Neural progenitor cell (in vitro differentiated cells): Measurements from ENCODE around the gene PSEN2. TPM values are rescaled to one million over a fixed set of nuclear protein-coding genes. Genes with fewer than 3 reads are reported as not detected.

Source experiments
- DNase-seq: peaks from one replicate; pipeline ENCODE4 v3.0.0-alpha.2; 2016; ENCODE audit warnings: low spot score
- H2AFZ ChIP-seq: fragments of 200-600 bp; sonication (generic); replicated peaks from 2 replicates; pipeline ENCODE4 v1.6.1; 2016; ENCODE audit warnings: antibody characterized with exemption
- H3F3A ChIP-seq: fragments of 200-600 bp; sonication (generic); 2 replicates; pipeline ENCODE4 v1.6.1; 2016; ENCODE audit warnings: antibody characterized with exemption, low read depth
- H3K27ac ChIP-seq: fragments of 200-600 bp; sonication (generic); 2 replicates; pipeline ENCODE4 v1.5.1; 2016; ENCODE audit warnings: mild to moderate bottlenecking
- H3K27me3 ChIP-seq: fragments of 200-600 bp; sonication (generic); 2 replicates; pipeline ENCODE4 v1.6.1; 2016; ENCODE audit warnings: mild to moderate bottlenecking, moderate library complexity
- H3K36me3 ChIP-seq: fragments of 200-600 bp; sonication (generic); 2 replicates; pipeline ENCODE4 v1.5.1; 2016
- H3K4me1 ChIP-seq: fragments of 200-600 bp; sonication (generic); 2 replicates; pipeline ENCODE4 v1.6.1; 2016; ENCODE audit warnings: mixed run types
- H3K4me2 ChIP-seq: fragments of 200-600 bp; sonication (generic); 2 replicates; pipeline ENCODE4 v1.6.1; 2016
- H3K4me3 ChIP-seq: fragments of 200-600 bp; sonication (generic); 2 replicates; pipeline ENCODE4 v1.5.1; 2016
- H3K79me2 ChIP-seq: fragments of 200-600 bp; sonication (generic); 2 replicates; pipeline ENCODE4 v1.6.1; 2016; ENCODE audit warnings: low read depth
- H3K9ac ChIP-seq: fragments of 200-600 bp; sonication (generic); 2 replicates; pipeline ENCODE4 v1.6.1; 2016
- H3K9me3 ChIP-seq: fragments of 200-600 bp; sonication (generic); 2 replicates; pipeline ENCODE4 v1.5.1; 2016; ENCODE audit warnings: low read depth
- H4K20me1 ChIP-seq: fragments of 200-600 bp; sonication (generic); 2 replicates; pipeline ENCODE4 v1.6.1; 2016; ENCODE audit warnings: low read depth
- H3K27ac Mint-ChIP-seq: 3 replicates; pipeline ENCODE4 v1.8.0; 2021; ENCODE audit warnings: mixed read lengths
- H3K27me3 Mint-ChIP-seq: 2 replicates; pipeline ENCODE4 v1.8.0; 2022; ENCODE audit warnings: low read depth, mild to moderate bottlenecking, inconsistent platforms, moderate library complexity, mixed read lengths; ENCODE audit not compliant: insufficient read depth
- H3K36me3 Mint-ChIP-seq: 3 replicates; pipeline ENCODE4 v1.8.0; 2021; ENCODE audit warnings: mixed read lengths
- H3K4me1 Mint-ChIP-seq: 3 replicates; pipeline ENCODE4 v1.8.0; 2021; ENCODE audit warnings: mixed read lengths
- H3K4me3 Mint-ChIP-seq: 3 replicates; pipeline ENCODE4 v1.8.0; 2021; ENCODE audit warnings: mild to moderate bottlenecking, moderate library complexity, mixed read lengths
- H3K9me3 Mint-ChIP-seq: 3 replicates; pipeline ENCODE4 v1.8.0; 2020; ENCODE audit warnings: mixed read lengths
- EZH2 ChIP-seq: fragments of 200-600 bp; sonication (generic); IDR thresholded peaks from 2 replicates; pipeline ENCODE4 v1.6.1; 2017; ENCODE audit warnings: antibody characterized with exemption, mild to moderate bottlenecking, moderate library complexity
- EZH2phosphoT487 ChIP-seq: fragments of 200-600 bp; sonication (generic); IDR thresholded peaks from 2 replicates; pipeline ENCODE4 v1.6.1; 2017; ENCODE audit warnings: antibody characterized with exemption
- total RNA-seq: library from RNA; depleted of rRNA; stranded (reverse); fragments of >200 nt; gene quantifications from 2 replicates; pipeline ENCODE4 v1.2.3, GENCODE V29; 2015; ENCODE audit warnings: low replicate concordance
- TF ChIP-seq, protein P1 (sequence below): fragments of 200-600 bp; sonication (generic); IDR thresholded peaks from 2 replicates; pipeline ENCODE4 v1.5.1; 2017; ENCODE audit warnings: antibody characterized with exemption, mild to moderate bottlenecking

PSEN2 gene
- total RNA-seq, 1 donor from 2014 or later = 11.4 TPM

DNA sequence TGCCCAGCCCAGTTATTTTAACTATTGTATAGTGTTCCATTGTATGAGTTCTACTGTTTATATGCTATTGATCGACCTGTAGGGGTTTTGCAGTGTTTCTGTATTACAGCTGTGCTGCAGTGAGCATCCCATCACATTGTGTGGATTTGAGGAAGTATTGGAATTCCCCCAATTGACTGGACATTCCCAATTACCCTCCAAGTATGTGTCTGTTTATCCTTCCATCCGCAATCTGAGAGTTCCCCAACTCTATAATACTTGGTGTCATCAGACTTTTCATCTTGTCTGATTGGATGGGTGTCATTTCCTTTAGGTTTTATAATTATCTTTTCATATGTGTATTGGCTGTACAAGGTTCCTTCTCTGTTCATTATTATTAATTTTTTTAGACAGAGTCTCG lies 27.8 kb downstream of the PSEN2 start:
- Mint-ChIP-seq H3K4me3 (no peak overlapping the region), H3K4me1 (no peaks in the 10 kb centered on the region), H3K27me3 (peaks cover 2% of the 10 kb centered on the region), H3K36me3 (peaks cover 9% of the 10 kb centered on the region), H3K27ac (no peak overlapping the region), H3K9me3 (no peaks in the 10 kb centered on the region)
- Histone ChIP-seq H2AFZ (no peak overlapping the region), H3K36me3 (no peaks in the 10 kb centered on the region), H3K27me3 (no peaks in the 10 kb centered on the region), H3K4me1 (no peaks in the 10 kb centered on the region), H3K4me3 (no peak overlapping the region), H3K27ac (no peak overlapping the region), H3F3A (no peaks in the 10 kb centered on the region), H3K4me2 (no peak overlapping the region), H4K20me1 (no peaks in the 10 kb centered on the region), H3K9me3 (no peaks in the 10 kb centered on the region), H3K9ac (no peak overlapping the region), H3K79me2 (no peaks in the 10 kb centered on the region)
- TF ChIP-seq, protein P1, sequence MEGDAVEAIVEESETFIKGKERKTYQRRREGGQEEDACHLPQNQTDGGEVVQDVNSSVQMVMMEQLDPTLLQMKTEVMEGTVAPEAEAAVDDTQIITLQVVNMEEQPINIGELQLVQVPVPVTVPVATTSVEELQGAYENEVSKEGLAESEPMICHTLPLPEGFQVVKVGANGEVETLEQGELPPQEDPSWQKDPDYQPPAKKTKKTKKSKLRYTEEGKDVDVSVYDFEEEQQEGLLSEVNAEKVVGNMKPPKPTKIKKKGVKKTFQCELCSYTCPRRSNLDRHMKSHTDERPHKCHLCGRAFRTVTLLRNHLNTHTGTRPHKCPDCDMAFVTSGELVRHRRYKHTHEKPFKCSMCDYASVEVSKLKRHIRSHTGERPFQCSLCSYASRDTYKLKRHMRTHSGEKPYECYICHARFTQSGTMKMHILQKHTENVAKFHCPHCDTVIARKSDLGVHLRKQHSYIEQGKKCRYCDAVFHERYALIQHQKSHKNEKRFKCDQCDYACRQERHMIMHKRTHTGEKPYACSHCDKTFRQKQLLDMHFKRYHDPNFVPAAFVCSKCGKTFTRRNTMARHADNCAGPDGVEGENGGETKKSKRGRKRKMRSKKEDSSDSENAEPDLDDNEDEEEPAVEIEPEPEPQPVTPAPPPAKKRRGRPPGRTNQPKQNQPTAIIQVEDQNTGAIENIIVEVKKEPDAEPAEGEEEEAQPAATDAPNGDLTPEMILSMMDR = no peak
- TF ChIP-seq EZH2 (no peak), EZH2phosphoT487 (no peak)
- no peak for DNase-seq

DNA sequence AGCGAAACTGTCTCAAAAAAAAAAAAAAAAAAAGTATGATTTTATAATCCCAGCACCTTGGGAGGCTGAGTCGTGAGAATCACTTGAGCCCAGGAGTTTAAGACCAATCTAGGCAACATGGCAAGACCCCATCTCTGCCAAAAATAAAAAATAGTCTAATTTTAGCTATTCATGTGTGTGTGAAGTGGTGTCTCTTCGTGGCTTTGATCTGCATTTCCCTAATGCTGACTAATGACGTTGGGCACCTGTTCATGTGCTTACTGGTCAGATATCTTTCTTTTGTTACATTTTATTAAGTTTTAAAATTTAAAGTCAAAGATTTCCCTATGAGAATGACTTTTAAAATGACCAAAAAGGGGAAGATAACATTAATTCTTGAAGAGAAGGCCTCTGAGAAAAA lies 31.0 kb downstream of the PSEN2 start:
- Histone ChIP-seq H2AFZ (no peak overlapping the region), H3K27ac (no peak overlapping the region), H3K27me3 (no peaks in the 10 kb centered on the region), H3K79me2 (no peaks in the 10 kb centered on the region), H3K4me2 (no peak overlapping the region), H3K9ac (no peak overlapping the region), H3K36me3 (no peaks in the 10 kb centered on the region), H3K4me3 (no peak overlapping the region), H3F3A (no peaks in the 10 kb centered on the region), H3K9me3 (no peaks in the 10 kb centered on the region), H4K20me1 (no peaks in the 10 kb centered on the region), H3K4me1 (no peaks in the 10 kb centered on the region)
- no peak for TF ChIP-seq EZH2
- TF ChIP-seq, protein P1 = no peak
- no peak for TF ChIP-seq EZH2phosphoT487
- H3K4me3 Mint-ChIP-seq = no peak overlapping the region
- peaks cover 2% of the 10 kb centered on the region for H3K4me1 Mint-ChIP-seq
- peaks cover 12% of the 10 kb centered on the region for H3K36me3 Mint-ChIP-seq
- H3K9me3 Mint-ChIP-seq = no peaks in the 10 kb centered on the region
- H3K27ac Mint-ChIP-seq = no peak overlapping the region
- no peak for DNase-seq
- peaks cover 2% of the 10 kb centered on the region for H3K27me3 Mint-ChIP-seq

DNA sequence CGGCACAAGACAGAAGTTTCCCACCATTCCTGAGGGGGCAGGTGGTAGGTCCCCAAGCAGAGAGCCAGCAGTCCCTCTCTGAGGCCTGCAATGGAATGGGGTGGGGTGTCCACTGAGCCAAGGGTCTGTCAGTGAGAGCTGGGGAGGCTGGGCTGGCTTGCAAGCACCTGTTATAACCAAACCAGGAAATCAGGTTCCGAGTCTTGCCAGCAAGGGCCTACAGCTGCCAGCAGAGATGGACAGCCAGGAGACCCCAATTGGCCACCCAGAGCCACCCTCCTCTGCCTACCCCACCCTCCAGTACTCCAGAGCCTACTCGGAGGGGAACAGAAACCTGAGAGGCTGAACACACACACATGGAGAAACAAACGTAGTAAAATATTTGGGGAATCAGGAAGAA lies 32.2 kb downstream of the PSEN2 start:
- Mint-ChIP-seq H3K27ac (no peak overlapping the region), H3K27me3 (peaks cover 2% of the 10 kb centered on the region), H3K9me3 (no peaks in the 10 kb centered on the region), H3K36me3 (peaks cover 12% of the 10 kb centered on the region), H3K4me3 (no peak overlapping the region), H3K4me1 (peaks cover 2% of the 10 kb centered on the region)
- Histone ChIP-seq H3K79me2 (no peaks in the 10 kb centered on the region), H3F3A (no peaks in the 10 kb centered on the region), H3K27ac (no peak overlapping the region), H3K4me3 (no peak overlapping the region), H3K9ac (no peak overlapping the region), H3K36me3 (no peaks in the 10 kb centered on the region), H3K27me3 (no peaks in the 10 kb centered on the region), H4K20me1 (no peaks in the 10 kb centered on the region), H2AFZ (no peak overlapping the region), H3K9me3 (no peaks in the 10 kb centered on the region), H3K4me2 (no peak overlapping the region), H3K4me1 (no peaks in the 10 kb centered on the region)
- no peak for DNase-seq
- TF ChIP-seq EZH2phosphoT487 (no peak), EZH2 (no peak)

DNA sequence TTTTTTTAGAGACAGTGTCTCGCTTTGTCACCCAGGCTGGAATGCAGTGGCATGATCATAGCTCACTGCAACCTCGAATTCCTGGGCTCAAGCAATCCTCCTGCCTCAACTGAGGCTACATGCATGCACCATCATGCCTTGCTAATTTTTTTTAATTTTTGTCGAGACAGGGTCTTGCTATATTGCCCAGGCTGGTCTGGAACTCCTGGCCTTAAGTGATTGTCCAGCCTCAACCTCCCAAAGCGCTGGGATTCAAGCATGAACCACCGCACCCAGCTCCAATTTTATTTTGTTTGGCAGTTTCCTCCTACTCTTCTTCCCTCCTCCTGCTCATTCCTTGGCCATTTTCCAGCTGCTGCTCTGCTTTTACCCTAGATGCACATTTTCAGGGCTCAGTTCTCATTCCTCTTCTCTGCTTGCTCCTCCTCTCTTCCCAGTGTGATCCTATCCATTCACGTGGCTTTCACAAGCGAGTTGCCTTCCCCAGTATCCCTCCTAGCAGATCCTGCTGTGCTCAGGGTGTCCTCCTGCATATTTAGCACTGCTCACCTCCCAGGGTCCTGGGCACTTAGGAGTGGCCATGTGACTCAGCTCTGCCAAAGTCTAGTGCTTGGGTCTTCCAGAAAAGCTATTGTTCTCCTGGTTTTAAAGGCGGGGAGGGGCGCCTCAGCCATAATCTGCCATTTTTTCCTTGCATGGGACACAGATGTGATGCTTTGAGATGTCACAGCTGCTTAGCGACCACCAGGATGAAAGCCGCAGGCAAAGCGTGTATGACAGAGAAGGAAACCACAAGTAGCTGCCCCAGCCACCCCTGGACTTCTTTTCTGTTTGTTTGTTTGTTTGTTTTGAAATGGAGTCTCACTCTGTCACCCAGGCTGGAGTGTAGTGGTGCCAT lies 33.7 kb downstream of the PSEN2 start:
- peaks cover 2% of the 10 kb centered on the region for H3K27me3 Mint-ChIP-seq
- no peak overlapping the region for H3K9ac ChIP-seq
- no peak overlapping the region for H3K4me3 ChIP-seq
- no peaks in the 10 kb centered on the region for H3K27me3 ChIP-seq
- no peaks in the 10 kb centered on the region for H3K9me3 ChIP-seq
- H3K4me1 ChIP-seq = no peaks in the 10 kb centered on the region
- H3K27ac ChIP-seq = no peak overlapping the region
- H2AFZ ChIP-seq = no peak overlapping the region
- no peaks in the 10 kb centered on the region for H3K9me3 Mint-ChIP-seq
- H3K4me2 ChIP-seq = no peak overlapping the region
- H3K27ac Mint-ChIP-seq = peak overlapping the region; percentile 20
- TF ChIP-seq EZH2phosphoT487 (no peak), EZH2 (no peak)
- TF ChIP-seq, protein P1 = no peak
- no peak overlapping the region for H3K4me3 Mint-ChIP-seq
- no peaks in the 10 kb centered on the region for H4K20me1 ChIP-seq
- no peaks in the 10 kb centered on the region for H3F3A ChIP-seq
- H3K36me3 ChIP-seq = no peaks in the 10 kb centered on the region
- H3K36me3 Mint-ChIP-seq = peaks cover 13% of the 10 kb centered on the region
- no peaks in the 10 kb centered on the region for H3K79me2 ChIP-seq
- no peak for DNase-seq
- H3K4me1 Mint-ChIP-seq = peaks cover 2% of the 10 kb centered on the region
